Measurements from ENCODE around the gene MYL6B. TPM values are rescaled to one million over a fixed set of nuclear protein-coding genes. Genes with fewer than 3 reads are reported as not detected.
A peak's percentile ranks its signal among the peaks of the same experiment; 100 is the strongest.

The MYL6B gene
- total RNA-seq, 3 donors from 2014 or later: 29.6 to 52.8 (median 43.2) TPM

DNA sequence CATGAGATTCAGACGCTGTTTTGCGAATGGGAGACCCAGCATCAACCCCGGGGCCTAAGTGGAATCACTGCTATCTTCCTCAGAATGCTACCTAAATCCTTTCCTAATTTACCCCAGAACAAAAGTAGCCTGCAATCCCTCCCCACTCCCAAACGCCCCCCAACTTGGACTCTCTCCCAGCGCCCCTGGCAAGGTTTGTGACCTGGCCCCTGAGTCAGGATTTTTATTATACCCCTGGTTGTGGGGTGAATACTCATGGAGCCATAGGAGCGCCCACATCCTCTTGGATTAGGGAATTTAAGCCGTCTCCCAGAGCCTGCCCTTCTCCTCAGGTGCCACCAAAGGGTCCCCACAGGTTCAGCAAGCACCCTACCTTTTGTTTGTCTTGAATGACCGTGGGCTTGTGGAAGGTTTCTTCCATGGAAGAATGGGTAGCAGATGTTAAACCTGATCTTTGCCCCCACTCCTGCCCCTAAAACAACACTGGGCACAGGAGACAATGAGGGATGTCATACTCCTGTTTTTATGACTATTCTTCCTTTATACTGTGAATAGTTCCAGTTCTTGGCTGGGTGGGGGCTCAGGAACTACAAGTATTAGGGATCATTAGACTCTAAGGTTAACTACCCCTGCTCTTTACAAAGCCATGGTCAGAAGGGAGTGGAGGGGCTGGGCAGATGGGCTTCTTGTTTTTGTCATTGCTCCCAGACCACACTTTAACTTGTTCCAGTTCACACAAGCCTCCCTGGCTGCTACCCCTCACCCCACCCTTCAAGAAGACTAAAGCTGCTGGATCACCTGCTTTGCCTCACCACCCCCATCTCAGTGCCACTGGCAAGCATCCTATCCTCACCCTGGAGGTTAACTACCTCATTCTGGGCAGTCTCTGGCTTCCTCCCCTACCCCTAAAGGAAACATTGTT, 630 bp downstream of the MYL6B start:
- TF ChIP-seq, protein P1, sequence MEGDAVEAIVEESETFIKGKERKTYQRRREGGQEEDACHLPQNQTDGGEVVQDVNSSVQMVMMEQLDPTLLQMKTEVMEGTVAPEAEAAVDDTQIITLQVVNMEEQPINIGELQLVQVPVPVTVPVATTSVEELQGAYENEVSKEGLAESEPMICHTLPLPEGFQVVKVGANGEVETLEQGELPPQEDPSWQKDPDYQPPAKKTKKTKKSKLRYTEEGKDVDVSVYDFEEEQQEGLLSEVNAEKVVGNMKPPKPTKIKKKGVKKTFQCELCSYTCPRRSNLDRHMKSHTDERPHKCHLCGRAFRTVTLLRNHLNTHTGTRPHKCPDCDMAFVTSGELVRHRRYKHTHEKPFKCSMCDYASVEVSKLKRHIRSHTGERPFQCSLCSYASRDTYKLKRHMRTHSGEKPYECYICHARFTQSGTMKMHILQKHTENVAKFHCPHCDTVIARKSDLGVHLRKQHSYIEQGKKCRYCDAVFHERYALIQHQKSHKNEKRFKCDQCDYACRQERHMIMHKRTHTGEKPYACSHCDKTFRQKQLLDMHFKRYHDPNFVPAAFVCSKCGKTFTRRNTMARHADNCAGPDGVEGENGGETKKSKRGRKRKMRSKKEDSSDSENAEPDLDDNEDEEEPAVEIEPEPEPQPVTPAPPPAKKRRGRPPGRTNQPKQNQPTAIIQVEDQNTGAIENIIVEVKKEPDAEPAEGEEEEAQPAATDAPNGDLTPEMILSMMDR (IDR thresholded peaks at IDR 0.05): no peak
- no peak for TF ChIP-seq POLR2AphosphoS5 (IDR thresholded peaks at IDR 0.05)
- TF ChIP-seq POLR2A (IDR thresholded peaks at IDR 0.05): peak; percentile 1
- H3K36me3 ChIP-seq: no peaks in the 10 kb centered on the region
- peak overlapping the region; percentile 95 to 97 for H3K27ac ChIP-seq

GRCh38 chr12:56153678-56154065, 1.3 kb downstream of the MYL6B start:
- Histone ChIP-seq H3K4me3 (peak overlapping the region in 1 of 3 donors; percentile 75), H3K27ac (peak overlapping the region in 1 of 2 donors; percentile 95), H3K9me3 (no peaks in the 10 kb centered on the region), H3K4me1 (peaks cover 4 to 16% of the 10 kb centered on the region in 2 donors), H3K36me3 (no peaks in the 10 kb centered on the region), H3K27me3 (no peaks in the 10 kb centered on the region)
- TF ChIP-seq POLR2AphosphoS5 (IDR thresholded peaks at IDR 0.05): no peak
- TF ChIP-seq, protein P1 (IDR thresholded peaks at IDR 0.05): no peak
- TF ChIP-seq POLR2A (IDR thresholded peaks at IDR 0.05): no peak
- intact Hi-C loops (cut with DNase I; ENCODE audit: low total_unique reads): no loop called here
- DNase-seq (ENCODE audit: low spot score in 2 of 2): no peak

More for the DNA sequence above, 630 bp downstream of the MYL6B start:
- H3K4me1 ChIP-seq: peaks cover 4 to 16% of the 10 kb centered on the region in 2 donors
- H3K4me3 ChIP-seq: peak overlapping the region; percentile 60 to 75 (median 69)
- no peaks in the 10 kb centered on the region for H3K9me3 ChIP-seq
- intact Hi-C loops (cut with DNase I; ENCODE audit: low total_unique reads): no loop called here
- H3K27me3 ChIP-seq: no peaks in the 10 kb centered on the region
- no peak for DNase-seq (ENCODE audit: low spot score in 2 of 2)

DNA sequence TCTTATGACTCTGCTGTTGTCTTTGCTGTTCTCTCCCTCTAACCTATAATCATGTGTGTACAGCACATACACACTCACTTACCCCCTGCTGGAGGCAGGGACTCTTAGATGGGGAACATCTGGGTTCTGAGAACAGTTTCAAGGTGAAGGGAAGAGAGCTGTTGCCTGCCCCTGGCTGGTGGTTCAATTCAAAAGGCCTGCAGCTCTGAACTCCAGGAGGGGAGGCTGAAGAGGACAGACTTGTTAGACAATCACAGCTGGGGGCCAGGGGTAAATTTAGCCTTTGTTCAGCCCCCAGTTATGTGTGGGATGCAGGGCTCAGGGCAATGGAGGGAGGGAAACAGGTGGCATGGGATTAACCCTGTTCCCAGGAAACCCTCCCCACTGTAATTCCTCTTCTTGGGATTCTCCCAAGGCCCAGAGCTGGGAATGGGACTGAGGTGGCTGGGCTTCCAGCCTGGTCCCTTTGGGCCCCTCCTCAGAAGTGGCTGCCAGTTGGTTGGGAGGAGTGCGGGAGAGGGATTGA, 1.9 kb downstream of the MYL6B start:
- DNase-seq (ENCODE audit: low spot score in 2 of 2): no peak
- TF ChIP-seq POLR2AphosphoS5 (IDR thresholded peaks at IDR 0.05) (no peak), POLR2A (IDR thresholded peaks at IDR 0.05) (no peak)
- TF ChIP-seq, protein P1 (IDR thresholded peaks at IDR 0.05): no peak
- Histone ChIP-seq H3K4me3 (no peak overlapping the region), H3K27me3 (no peaks in the 10 kb centered on the region), H3K9me3 (no peaks in the 10 kb centered on the region), H3K4me1 (peaks cover 4 to 16% of the 10 kb centered on the region in 2 donors), H3K27ac (peak overlapping the region in 1 of 2 donors; percentile 8), H3K36me3 (no peaks in the 10 kb centered on the region)
- intact Hi-C loops (cut with DNase I; ENCODE audit: low total_unique reads): no loop called here

GRCh38 chr12:56154818-56155217, 2.4 kb downstream of the MYL6B start:
- no peak for DNase-seq (ENCODE audit: low spot score in 2 of 2)
- intact Hi-C loops (cut with DNase I; ENCODE audit: low total_unique reads): loop anchor here (5.0 kb wide), 1 partner anchor 33 kb away; no protein-coding TSS in a partner anchor
- Histone ChIP-seq H3K9me3 (no peaks in the 10 kb centered on the region), H3K36me3 (no peaks in the 10 kb centered on the region), H3K4me3 (no peak overlapping the region), H3K27me3 (no peaks in the 10 kb centered on the region), H3K4me1 (peaks cover 4 to 21% of the 10 kb centered on the region in 2 donors), H3K27ac (no peak overlapping the region)
- TF ChIP-seq, protein P1 (IDR thresholded peaks at IDR 0.05): no peak
- no peak for TF ChIP-seq POLR2AphosphoS5 (IDR thresholded peaks at IDR 0.05)
- TF ChIP-seq POLR2A (IDR thresholded peaks at IDR 0.05): no peak

Data from breast epithelium (tissue), 4 donors.